ENCODE results near the gene HMGN1.

The HMGN1 gene

GRCh38 chr21:39340687-39341086 lies 8.2 kb downstream of the HMGN1 start:
- DNase-seq (ENCODE audit: low spot score in 2 of 2), result no peak
- peaks cover 29% of the 10 kb centered on the region for H3K36me3 Mint-ChIP-seq (ENCODE audit: insufficient read depth)
- no peak overlapping the region for H3K27ac Mint-ChIP-seq (ENCODE audit: low read depth)
- no peak for ATAC-seq (replicated peaks; ENCODE audit: extremely low read depth, poor library complexity, severe bottlenecking)
- no peak overlapping the region for H3K4me3 Mint-ChIP-seq
- H3K27me3 Mint-ChIP-seq, result no peaks in the 10 kb centered on the region
- H3K4me1 Mint-ChIP-seq, result peaks cover 10% of the 10 kb centered on the region
- no peaks in the 10 kb centered on the region for H3K9me3 Mint-ChIP-seq

DNA sequence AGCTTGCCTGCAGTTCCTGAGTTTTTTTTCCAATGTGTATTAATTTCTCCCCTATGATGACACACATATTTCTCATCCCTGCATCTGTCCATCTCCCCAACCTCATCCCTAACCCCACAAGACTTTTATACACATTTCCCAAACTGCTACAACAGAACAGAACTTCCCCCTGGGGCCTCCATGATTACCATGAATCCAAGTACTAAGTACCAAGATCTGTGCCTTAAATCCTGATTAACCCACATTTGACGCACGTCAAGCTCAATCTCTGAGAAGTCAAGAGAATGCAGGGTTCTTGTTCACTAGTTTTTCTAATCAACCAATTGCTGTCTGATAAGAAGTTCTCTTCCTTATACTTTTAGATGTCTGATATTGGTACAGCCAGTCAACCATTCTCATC lies 9.7 kb downstream of the HMGN1 start:
- Mint-ChIP-seq H3K4me1 (no peaks in the 10 kb centered on the region), H3K4me3 (no peak overlapping the region), H3K27ac (ENCODE audit: low read depth) (no peak overlapping the region), H3K9me3 (no peaks in the 10 kb centered on the region), H3K27me3 (no peaks in the 10 kb centered on the region), H3K36me3 (ENCODE audit: insufficient read depth) (peaks cover 19% of the 10 kb centered on the region)
- no peak for DNase-seq (ENCODE audit: low spot score in 2 of 2)
- ATAC-seq (replicated peaks; ENCODE audit: extremely low read depth, poor library complexity, severe bottlenecking), result no peak

DNA sequence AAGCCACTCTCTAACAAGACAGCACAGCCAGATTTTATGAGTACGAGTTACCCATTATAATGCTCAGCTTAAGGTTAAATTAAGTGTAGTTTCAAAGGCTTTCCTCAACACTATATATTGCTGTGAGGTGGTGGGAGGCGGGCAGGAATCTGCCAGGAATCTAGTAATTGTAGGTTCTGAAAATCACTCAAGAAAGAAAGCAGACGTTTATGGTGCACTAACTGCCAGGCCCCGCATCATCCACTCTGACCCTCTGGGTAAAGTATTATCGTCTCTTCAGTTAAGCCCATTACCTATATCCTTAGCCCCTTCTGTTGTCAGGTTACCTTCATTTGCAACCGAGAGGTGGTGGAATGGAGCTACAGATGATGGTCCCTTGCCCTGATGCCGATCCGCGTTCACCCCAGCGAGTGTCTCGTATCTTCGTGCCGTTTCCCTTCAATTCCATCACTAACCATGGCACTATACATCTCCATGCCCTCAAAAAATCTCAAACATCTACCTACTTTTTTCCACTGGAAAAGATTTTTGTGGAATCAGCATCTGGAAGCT lies 12.4 kb downstream of the HMGN1 start:
- Mint-ChIP-seq H3K4me3 (no peak overlapping the region), H3K9me3 (no peaks in the 10 kb centered on the region), H3K27ac (ENCODE audit: low read depth) (no peak overlapping the region), H3K4me1 (no peaks in the 10 kb centered on the region), H3K36me3 (ENCODE audit: insufficient read depth) (no peaks in the 10 kb centered on the region), H3K27me3 (no peaks in the 10 kb centered on the region)
- DNase-seq (ENCODE audit: low spot score in 2 of 2), result no peak
- no peak for ATAC-seq (replicated peaks; ENCODE audit: extremely low read depth, poor library complexity, severe bottlenecking)

DNA sequence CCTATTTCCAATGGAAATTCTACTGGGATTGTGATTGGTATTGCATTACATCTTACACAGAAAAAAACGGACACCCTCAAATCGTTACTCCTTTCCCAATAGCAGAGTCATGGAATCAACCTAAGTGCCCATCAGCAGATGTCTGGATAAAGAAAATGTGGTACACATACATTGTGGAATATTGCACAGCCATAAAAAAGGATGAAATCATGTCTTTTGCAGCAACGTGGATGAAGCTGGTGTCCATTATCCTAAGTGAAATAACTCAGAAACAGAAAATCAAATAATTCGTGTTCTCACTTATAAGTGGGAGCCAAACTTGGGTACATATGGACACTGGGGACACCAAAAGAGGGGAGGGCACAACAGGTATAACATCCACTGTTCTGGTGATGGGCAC lies 14.3 kb downstream of the HMGN1 start:
- Mint-ChIP-seq H3K27ac (ENCODE audit: low read depth) (no peak overlapping the region), H3K9me3 (no peaks in the 10 kb centered on the region), H3K4me1 (no peaks in the 10 kb centered on the region), H3K36me3 (ENCODE audit: insufficient read depth) (no peaks in the 10 kb centered on the region), H3K4me3 (no peak overlapping the region), H3K27me3 (no peaks in the 10 kb centered on the region)
- ATAC-seq (replicated peaks; ENCODE audit: extremely low read depth, poor library complexity, severe bottlenecking) (no peak), DNase-seq (ENCODE audit: low spot score in 2 of 2) (no peak)

- no peaks in the 10 kb centered on the region for H3K36me3 Mint-ChIP-seq (ENCODE audit: insufficient read depth)
- H3K4me1 Mint-ChIP-seq, result no peaks in the 10 kb centered on the region
- DNase-seq (ENCODE audit: low spot score in 2 of 2), result no peak
- H3K27me3 Mint-ChIP-seq, result no peaks in the 10 kb centered on the region
- no peaks in the 10 kb centered on the region for H3K9me3 Mint-ChIP-seq
- H3K4me3 Mint-ChIP-seq, result no peak overlapping the region
- no peak overlapping the region for H3K27ac Mint-ChIP-seq (ENCODE audit: low read depth)
- no peak for ATAC-seq (replicated peaks; ENCODE audit: extremely low read depth, poor library complexity, severe bottlenecking)
These were observed 16.7 kb downstream of the HMGN1 start for GRCh38 chr21:39332175-39332574.

GRCh38 chr21:39330001-39330400 lies 18.9 kb downstream of the HMGN1 start:
- ATAC-seq (replicated peaks; ENCODE audit: extremely low read depth, poor library complexity, severe bottlenecking), result no peak
- H3K27me3 Mint-ChIP-seq, result peaks cover 12% of the 10 kb centered on the region

DNA sequence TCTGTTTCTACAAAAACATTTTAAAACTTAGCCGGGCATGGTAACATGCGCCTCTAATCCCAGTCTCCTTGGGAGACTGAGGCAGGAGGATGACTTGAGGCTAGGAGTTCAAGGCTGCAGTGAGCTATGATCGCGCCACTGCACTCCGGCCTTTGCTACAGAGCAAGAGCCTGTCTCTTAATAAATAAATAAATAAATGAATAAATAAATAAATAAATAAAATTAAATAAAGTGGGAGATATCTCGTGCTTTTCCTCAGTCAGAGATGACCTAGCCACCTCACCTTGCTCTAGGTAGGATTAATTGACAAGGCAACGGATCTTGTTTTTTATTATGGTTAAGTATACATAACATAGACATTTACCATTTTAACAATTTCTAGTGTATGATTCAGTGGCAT lies 21.2 kb downstream of the HMGN1 start:
- Mint-ChIP-seq H3K36me3 (ENCODE audit: insufficient read depth) (no peaks in the 10 kb centered on the region), H3K9me3 (no peaks in the 10 kb centered on the region), H3K4me3 (no peak overlapping the region), H3K27me3 (peaks cover 12% of the 10 kb centered on the region), H3K4me1 (no peaks in the 10 kb centered on the region), H3K27ac (ENCODE audit: low read depth) (no peak overlapping the region)
- DNase-seq (ENCODE audit: low spot score in 2 of 2) (no peak), ATAC-seq (replicated peaks; ENCODE audit: extremely low read depth, poor library complexity, severe bottlenecking) (no peak)

More at GRCh38 chr21:39330001-39330400, 18.9 kb downstream of the HMGN1 start:
- no peak for DNase-seq (ENCODE audit: low spot score in 2 of 2)
- Mint-ChIP-seq H3K4me3 (no peak overlapping the region), H3K36me3 (ENCODE audit: insufficient read depth) (no peaks in the 10 kb centered on the region), H3K4me1 (no peaks in the 10 kb centered on the region), H3K27ac (ENCODE audit: low read depth) (no peak overlapping the region), H3K9me3 (no peaks in the 10 kb centered on the region)

- DNase-seq (ENCODE audit: low spot score in 2 of 2) (no peak), ATAC-seq (replicated peaks; ENCODE audit: extremely low read depth, poor library complexity, severe bottlenecking) (no peak)
- Mint-ChIP-seq H3K4me1 (no peaks in the 10 kb centered on the region), H3K36me3 (ENCODE audit: insufficient read depth) (no peaks in the 10 kb centered on the region), H3K9me3 (no peaks in the 10 kb centered on the region), H3K4me3 (no peak overlapping the region), H3K27ac (ENCODE audit: low read depth) (no peak overlapping the region), H3K27me3 (peaks cover 12% of the 10 kb centered on the region)
These were observed 22.1 kb downstream of the HMGN1 start for GRCh38 chr21:39326607-39327307.

DNA sequence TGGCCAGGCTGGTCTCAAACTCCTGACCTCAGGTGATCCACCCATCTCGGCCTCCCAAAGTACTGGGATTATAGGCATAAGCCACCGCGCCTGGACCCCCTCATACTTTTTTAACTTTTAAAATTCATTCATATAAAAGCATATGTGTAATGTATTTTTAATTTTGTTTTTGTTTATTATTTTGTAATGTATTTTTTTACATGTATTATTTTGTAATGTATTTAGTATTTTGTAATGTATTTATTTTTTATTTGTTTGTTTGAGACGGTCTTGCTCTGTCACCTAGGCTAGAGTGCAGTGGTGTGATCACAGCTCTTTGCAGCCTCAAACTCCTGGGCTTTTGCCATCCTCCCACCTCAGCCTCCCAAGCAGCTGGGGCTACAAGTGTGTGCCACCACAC lies 23.4 kb downstream of the HMGN1 start:
- Mint-ChIP-seq H3K4me1 (no peaks in the 10 kb centered on the region), H3K9me3 (no peaks in the 10 kb centered on the region), H3K36me3 (ENCODE audit: insufficient read depth) (no peaks in the 10 kb centered on the region), H3K27me3 (peaks cover 12% of the 10 kb centered on the region), H3K4me3 (no peak overlapping the region), H3K27ac (ENCODE audit: low read depth) (no peak overlapping the region)
- ATAC-seq (replicated peaks; ENCODE audit: extremely low read depth, poor library complexity, severe bottlenecking) (no peak), DNase-seq (ENCODE audit: low spot score in 2 of 2) (no peak)

DNA sequence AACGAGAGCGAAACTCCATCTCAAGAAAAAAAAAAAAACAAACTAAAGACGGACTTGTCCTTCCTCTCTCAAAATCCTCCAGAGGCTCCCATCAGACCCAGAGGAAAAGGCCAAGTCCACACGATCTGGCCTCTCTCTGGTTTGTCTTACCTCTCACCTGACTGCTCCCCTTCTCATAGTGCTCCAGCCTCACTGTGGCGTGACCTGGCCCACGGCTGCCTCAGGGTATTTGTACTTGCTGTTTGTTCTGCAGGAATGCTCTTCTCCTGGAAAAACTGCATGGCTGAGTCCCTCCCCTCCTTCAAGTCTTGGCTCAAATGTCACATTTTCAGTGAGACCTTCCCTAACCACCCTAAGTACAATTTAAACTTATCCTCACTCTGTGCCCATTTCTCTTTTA lies 27.5 kb downstream of the HMGN1 start:
- no peak for DNase-seq (ENCODE audit: low spot score in 2 of 2)
- Mint-ChIP-seq H3K27me3 (peaks cover 5% of the 10 kb centered on the region), H3K4me1 (no peaks in the 10 kb centered on the region), H3K36me3 (ENCODE audit: insufficient read depth) (no peaks in the 10 kb centered on the region), H3K9me3 (no peaks in the 10 kb centered on the region), H3K27ac (ENCODE audit: low read depth) (no peak overlapping the region), H3K4me3 (no peak overlapping the region)
- no peak for ATAC-seq (replicated peaks; ENCODE audit: extremely low read depth, poor library complexity, severe bottlenecking)

GRCh38 chr21:39319814-39320332 lies 29.0 kb downstream of the HMGN1 start:
- H3K27ac Mint-ChIP-seq (ENCODE audit: low read depth), result no peak overlapping the region
- DNase-seq (ENCODE audit: low spot score in 2 of 2), result no peak

GRCh38 chr21:39319251-39319756 lies 29.6 kb downstream of the HMGN1 start:
- no peak for ATAC-seq (replicated peaks; ENCODE audit: extremely low read depth, poor library complexity, severe bottlenecking)
- no peaks in the 10 kb centered on the region for H3K27me3 Mint-ChIP-seq
- peaks cover 4% of the 10 kb centered on the region for H3K36me3 Mint-ChIP-seq (ENCODE audit: insufficient read depth)
- H3K9me3 Mint-ChIP-seq, result no peaks in the 10 kb centered on the region
- no peak for DNase-seq (ENCODE audit: low spot score in 2 of 2)
- H3K4me3 Mint-ChIP-seq, result no peak overlapping the region
- no peak overlapping the region for H3K27ac Mint-ChIP-seq (ENCODE audit: low read depth)
- H3K4me1 Mint-ChIP-seq, result peaks cover 15% of the 10 kb centered on the region

More at GRCh38 chr21:39319814-39320332, 29.0 kb downstream of the HMGN1 start:
- peaks cover 10% of the 10 kb centered on the region for H3K4me1 Mint-ChIP-seq
- H3K27me3 Mint-ChIP-seq, result no peaks in the 10 kb centered on the region
- H3K4me3 Mint-ChIP-seq, result no peak overlapping the region
- H3K9me3 Mint-ChIP-seq, result no peaks in the 10 kb centered on the region
- H3K36me3 Mint-ChIP-seq (ENCODE audit: insufficient read depth), result no peaks in the 10 kb centered on the region
- no peak for ATAC-seq (replicated peaks; ENCODE audit: extremely low read depth, poor library complexity, severe bottlenecking)
